ENCODE results near the gene KEL. TPM values are rescaled to one million over a fixed set of nuclear protein-coding genes. Genes with fewer than 3 reads are reported as not detected.

The KEL gene
- total and polyA plus RNA-seq, 2 donors (not counting 3 experiments of a cell fraction or from before 2014, with no cell fraction given): 0.30 to 1.2 TPM

- dilution Hi-C loops (cut with MboI; ENCODE audit: extremely low pct_ligation_motif_present, low sequenced_read_pairs) (no loop called here), intact Hi-C loops (cut with micrococcal nuclease) (no loop called here)
- Histone ChIP-seq H3K9me1 (replicated peaks; ENCODE audit: control insufficient read depth, extremely low read depth, insufficient read depth, low read length) (no peaks in the 10 kb centered on the region), H3K9me3 (replicated peaks; ENCODE audit: control insufficient read depth, insufficient read depth, low read length) (no peaks in the 10 kb centered on the region), H3K4me3 (replicated peaks in 1 of 3; ENCODE audit: insufficient read depth in 1 of 3, low read depth in 1 of 3, low read length in 3 of 3) (no peak overlapping the region), H3K27ac (ENCODE audit: insufficient read depth, low read depth, low read length) (no peak overlapping the region), H3K79me2 (ENCODE audit: control insufficient read depth, insufficient read depth, low read length) (no peaks in the 10 kb centered on the region), H3K4me1 (ENCODE audit: control insufficient read depth, extremely low read depth, insufficient read depth, low read length) (no peaks in the 10 kb centered on the region), H2AFZ (ENCODE audit: low read depth, low read length) (no peak overlapping the region), H3K36me3 (ENCODE audit: control insufficient read depth in 2 of 2, extremely low read depth in 1 of 2, insufficient read depth in 2 of 2, low read length in 2 of 2) (no peaks in the 10 kb centered on the region), H3K9ac (replicated peaks; ENCODE audit: extremely low read depth, insufficient read depth, low read length) (no peak overlapping the region), H4K20me1 (replicated peaks; ENCODE audit: control insufficient read depth, extremely low read depth, insufficient read depth, low read length) (no peaks in the 10 kb centered on the region), H3K4me2 (ENCODE audit: insufficient read depth, low read length) (no peak overlapping the region), H3K27me3 (ENCODE audit: control insufficient read depth in 2 of 2, insufficient read depth in 2 of 2, low read length in 2 of 2) (no peaks in the 10 kb centered on the region)
- FAIRE-seq: no peak
- TF ChIP-seq POLR2AphosphoS5 (IDR thresholded peaks at IDR 0.05; ENCODE audit: insufficient read depth, low read depth, low read length) (no peak), FOS (IDR thresholded peaks at IDR 0.05; ENCODE audit: borderline replicate concordance, insufficient read depth, low read length) (no peak), EZH2 (IDR thresholded peaks at IDR 0.05; ENCODE audit: borderline replicate concordance, low read depth, low read length, severe bottlenecking) (no peak), GATA2 (IDR thresholded peaks at IDR 0.05; ENCODE audit: insufficient read depth, insufficient read length, low read depth, low read length) (no peak), JUN (IDR thresholded peaks at IDR 0.05; ENCODE audit: borderline replicate concordance, insufficient read depth, insufficient read length, low read depth) (no peak)
- POLR2A ChIA-PET: no interaction called here
- CTCF ChIA-PET: no interaction called here
- BruUV-seq (replicated peaks): no TSS peak
- no peak for DNase-seq (ENCODE audit: low read depth, low spot score)
These were observed 20.6 kb downstream of the KEL start for GRCh38 chr7:142941541-142941940.

GRCh38 chr7:142940966-142941535, 21.1 kb downstream of the KEL start:
- Histone ChIP-seq H3K36me3 (ENCODE audit: control insufficient read depth in 2 of 2, extremely low read depth in 1 of 2, insufficient read depth in 2 of 2, low read length in 2 of 2) (no peaks in the 10 kb centered on the region), H3K79me2 (ENCODE audit: control insufficient read depth, insufficient read depth, low read length) (no peaks in the 10 kb centered on the region), H3K27me3 (ENCODE audit: control insufficient read depth in 2 of 2, insufficient read depth in 2 of 2, low read length in 2 of 2) (no peaks in the 10 kb centered on the region), H3K9me1 (replicated peaks; ENCODE audit: control insufficient read depth, extremely low read depth, insufficient read depth, low read length) (no peaks in the 10 kb centered on the region), H3K27ac (ENCODE audit: insufficient read depth, low read depth, low read length) (no peak overlapping the region), H2AFZ (ENCODE audit: low read depth, low read length) (no peak overlapping the region), H3K4me3 (replicated peaks in 1 of 3; ENCODE audit: insufficient read depth in 1 of 3, low read depth in 1 of 3, low read length in 3 of 3) (no peak overlapping the region), H3K4me1 (ENCODE audit: control insufficient read depth, extremely low read depth, insufficient read depth, low read length) (no peaks in the 10 kb centered on the region), H4K20me1 (replicated peaks; ENCODE audit: control insufficient read depth, extremely low read depth, insufficient read depth, low read length) (no peaks in the 10 kb centered on the region), H3K9me3 (replicated peaks; ENCODE audit: control insufficient read depth, insufficient read depth, low read length) (no peaks in the 10 kb centered on the region), H3K9ac (replicated peaks; ENCODE audit: extremely low read depth, insufficient read depth, low read length) (no peak overlapping the region), H3K4me2 (ENCODE audit: insufficient read depth, low read length) (no peak overlapping the region)
- TF ChIP-seq GATA2 (IDR thresholded peaks at IDR 0.05; ENCODE audit: insufficient read depth, insufficient read length, low read depth, low read length) (no peak), MAX (IDR thresholded peaks at IDR 0.05; ENCODE audit: insufficient read depth, insufficient read length) (no peak), POLR2A (IDR thresholded peaks at IDR 0.05; ENCODE audit: low read depth, low read length) (no peak), FOS (IDR thresholded peaks at IDR 0.05; ENCODE audit: borderline replicate concordance, insufficient read depth, low read length) (no peak), EZH2 (IDR thresholded peaks at IDR 0.05; ENCODE audit: borderline replicate concordance, low read depth, low read length, severe bottlenecking) (no peak), MYC (IDR thresholded peaks at IDR 0.05; ENCODE audit: low read depth, low read length) (no peak), POLR2AphosphoS5 (IDR thresholded peaks at IDR 0.05; ENCODE audit: insufficient read depth, low read depth, low read length) (no peak), JUN (IDR thresholded peaks at IDR 0.05; ENCODE audit: borderline replicate concordance, insufficient read depth, insufficient read length, low read depth) (no peak)
- intact Hi-C loops (cut with micrococcal nuclease): no loop called here
- BruUV-seq (replicated peaks): no TSS peak
- DNase-seq (ENCODE audit: low read depth, low spot score) (peak; percentile 1), FAIRE-seq (no peak)
- CTCF ChIA-PET: interaction anchor here (1.0 kb wide), 1 partner anchor 13 kb away, joined by 3 read pairs; no protein-coding TSS in a partner anchor
- POLR2A ChIA-PET: no interaction called here
- dilution Hi-C loops (cut with MboI; ENCODE audit: extremely low pct_ligation_motif_present, low sequenced_read_pairs): no loop called here
